Stimulated activated CD4-positive, alpha-beta T cell treated with anti-CD3 and anti-CD28 coated beads, Interleukin-2, amount 100 ng/mL, for 4 hours (primary cell): ENCODE data around the gene GPN1.
"Not testable (repeated sequence)": the region's sequence is repeated elsewhere in the genome, so short reads cannot be mapped to it uniquely, and the experiment has no call there.

Experiments
- DNase-seq: peaks from one replicate; pipeline ENCODE4 v3.0.0-alpha.2; 2020; ENCODE audit warnings: low read depth

Gene GPN1

GRCh38 chr2:27672723-27673486 is 44.1 kb downstream of the GPN1 start:
- no peak for DNase-seq

- DNase-seq, result no peak
These were observed 51.7 kb downstream of the GPN1 start for GRCh38 chr2:27680571-27680970.

- no peak for DNase-seq
These were observed 53.0 kb downstream of the GPN1 start for GRCh38 chr2:27681841-27682240.

GRCh38 chr2:27682334-27682771 is 53.5 kb downstream of the GPN1 start:
- DNase-seq, result not testable (repeated sequence)

GRCh38 chr2:27683390-27684071 is 54.7 kb downstream of the GPN1 start:
- peak; percentile 80 for DNase-seq

- not testable (repeated sequence) for DNase-seq
These were observed 56.2 kb downstream of the GPN1 start for GRCh38 chr2:27685006-27685405.

GRCh38 chr2:27685577-27685976 is 56.7 kb downstream of the GPN1 start:
- DNase-seq, result no peak

- no peak for DNase-seq
These were observed 58.4 kb downstream of the GPN1 start for GRCh38 chr2:27687232-27687631.

GRCh38 chr2:27689424-27689823 is 60.6 kb downstream of the GPN1 start:
- no peak for DNase-seq

GRCh38 chr2:27690052-27690451 is 61.2 kb downstream of the GPN1 start:
- no peak for DNase-seq

GRCh38 chr2:27697660-27698059 is 68.8 kb downstream of the GPN1 start:
- no peak for DNase-seq
